Fibroblast of lung (primary cell): ENCODE measurements around the gene ADAM33. TPM values are rescaled to one million over a fixed set of nuclear protein-coding genes. Genes with fewer than 3 reads are reported as not detected.

Source experiments
- DNase-seq, 2 donors: peaks; one replicate each; pipeline versions ENCODE4 v3.0.0 to v3.0.0-alpha.2; 2010; ENCODE audit warnings: low read depth in 2 of 2
- H2AFZ ChIP-seq: 2 replicates; pipeline ENCODE4 v1.5.1; 2012; ENCODE audit warnings: low read length, control low read depth, inconsistent platforms
- H3K27ac ChIP-seq: 2 replicates; pipeline ENCODE4 v1.5.1; 2011; ENCODE audit warnings: low read length, control low read depth; ENCODE audit not compliant: insufficient read depth
- H3K27me3 ChIP-seq: 2 replicates; pipeline ENCODE4 v1.5.1; 2011; ENCODE audit warnings: mild to moderate bottlenecking, low read length; ENCODE audit not compliant: control insufficient read depth, insufficient read depth
- H3K36me3 ChIP-seq: 2 replicates; pipeline ENCODE4 v1.5.1; 2011; ENCODE audit warnings: low read length; ENCODE audit not compliant: control insufficient read depth, insufficient read depth
- H3K4me1 ChIP-seq: 2 replicates; pipeline ENCODE4 v1.5.1; 2011; ENCODE audit warnings: low read length; ENCODE audit not compliant: control insufficient read depth, insufficient read depth; ENCODE audit errors: extremely low read depth
- H3K4me2 ChIP-seq: 2 replicates; pipeline ENCODE4 v1.5.1; 2011; ENCODE audit warnings: low read length, control low read depth; ENCODE audit not compliant: insufficient read depth; ENCODE audit errors: extremely low read depth
- H3K4me3 ChIP-seq, 4 experiments: fragments of 200-600 bp in 1 of 4; sonication (generic) in 1 of 4; replicated peaks in 1 of 4; 2 replicates each; pipeline ENCODE4 v1.5.1; 2011 to 2016; ENCODE audit warnings: low read length in 4 of 4, low read depth in 3 of 4, mild to moderate bottlenecking in 3 of 4, control low read depth in 2 of 4, inconsistent platforms in 1 of 4, mixed read lengths in 1 of 4; ENCODE audit not compliant: insufficient read depth in 1 of 4; ENCODE audit errors: control extremely low read depth in 1 of 4
- H3K79me2 ChIP-seq: 2 replicates; pipeline ENCODE4 v1.5.1; 2012; ENCODE audit warnings: mild to moderate bottlenecking, low read length, inconsistent platforms; ENCODE audit not compliant: control insufficient read depth, insufficient read depth
- H3K9ac ChIP-seq: 2 replicates; pipeline ENCODE4 v1.5.1; 2011; ENCODE audit warnings: mild to moderate bottlenecking, low read length, control low read depth; ENCODE audit not compliant: insufficient read depth
- H3K9me3 ChIP-seq: 2 replicates; pipeline ENCODE4 v1.5.1; 2012; ENCODE audit warnings: low read depth, low read length; ENCODE audit not compliant: control insufficient read depth, insufficient read depth
- H4K20me1 ChIP-seq: 2 replicates; pipeline ENCODE4 v1.5.1; 2011; ENCODE audit warnings: low read length; ENCODE audit not compliant: control insufficient read depth, insufficient read depth; ENCODE audit errors: extremely low read depth
- EZH2 ChIP-seq: IDR thresholded peaks from 2 replicates; pipeline ENCODE4 v1.5.1; 2012; ENCODE audit warnings: low read length, control low read depth, mild to moderate bottlenecking; ENCODE audit errors: missing control alignments
- polyA plus RNA-seq, 2 donors: library from polyadenylated mRNA; depleted of rRNA in 1 of 2; stranded (reverse) in 1 of 2; unstranded in 1 of 2; fragments of >200 nt; gene quantifications; 2 replicates each; pipeline ENCODE4 v1.2.1, GENCODE V29; 2011 to 2012; ENCODE audit warnings: missing spikeins in 1 of 2
- total RNA-seq: library from RNA; depleted of rRNA; stranded (reverse); fragments of >200 nt; gene quantifications from 2 replicates; pipeline ENCODE4 v1.2.1, GENCODE V29; 2014
- TF ChIP-seq, protein P1 (sequence below), 2 donors: IDR thresholded peaks in 1 of 2; conservative IDR thresholded peaks in 1 of 2; 1 replicate in 1 of 2; 2 replicates in 1 of 2; pipeline ENCODE4 v1.5.1; 2011 to 2012; ENCODE audit warnings: low read length in 2 of 2, control low read depth in 1 of 2, inconsistent platforms in 1 of 2, low read depth in 1 of 2, mild to moderate bottlenecking in 1 of 2

Gene ADAM33
- total and polyA plus RNA-seq, 2 donors (not counting 1 experiment from before 2014, with no cell fraction given): 29.4 to 67.9 TPM

GRCh38 chr20:3660262-3661059 lies 21.3 kb downstream of the ADAM33 start:
- H3K79me2 ChIP-seq: no peaks in the 10 kb centered on the region
- no peak for DNase-seq
- no peak overlapping the region for H3K4me3 ChIP-seq
- H3K27ac ChIP-seq: no peak overlapping the region
- TF ChIP-seq, protein P1, sequence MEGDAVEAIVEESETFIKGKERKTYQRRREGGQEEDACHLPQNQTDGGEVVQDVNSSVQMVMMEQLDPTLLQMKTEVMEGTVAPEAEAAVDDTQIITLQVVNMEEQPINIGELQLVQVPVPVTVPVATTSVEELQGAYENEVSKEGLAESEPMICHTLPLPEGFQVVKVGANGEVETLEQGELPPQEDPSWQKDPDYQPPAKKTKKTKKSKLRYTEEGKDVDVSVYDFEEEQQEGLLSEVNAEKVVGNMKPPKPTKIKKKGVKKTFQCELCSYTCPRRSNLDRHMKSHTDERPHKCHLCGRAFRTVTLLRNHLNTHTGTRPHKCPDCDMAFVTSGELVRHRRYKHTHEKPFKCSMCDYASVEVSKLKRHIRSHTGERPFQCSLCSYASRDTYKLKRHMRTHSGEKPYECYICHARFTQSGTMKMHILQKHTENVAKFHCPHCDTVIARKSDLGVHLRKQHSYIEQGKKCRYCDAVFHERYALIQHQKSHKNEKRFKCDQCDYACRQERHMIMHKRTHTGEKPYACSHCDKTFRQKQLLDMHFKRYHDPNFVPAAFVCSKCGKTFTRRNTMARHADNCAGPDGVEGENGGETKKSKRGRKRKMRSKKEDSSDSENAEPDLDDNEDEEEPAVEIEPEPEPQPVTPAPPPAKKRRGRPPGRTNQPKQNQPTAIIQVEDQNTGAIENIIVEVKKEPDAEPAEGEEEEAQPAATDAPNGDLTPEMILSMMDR (conservative IDR thresholded peaks at IDR 0.05 in 1 of 2, IDR thresholded peaks at IDR 0.05 in 1 of 2; ENCODE audit: low read depth in 1 of 2, low read length in 2 of 2): no peak
- TF ChIP-seq EZH2: no peak
- no peak overlapping the region for H3K9ac ChIP-seq
- H3K9me3 ChIP-seq: no peaks in the 10 kb centered on the region
- H3K27me3 ChIP-seq: peaks cover 33% of the 10 kb centered on the region
- no peaks in the 10 kb centered on the region for H3K4me1 ChIP-seq
- H3K36me3 ChIP-seq: no peaks in the 10 kb centered on the region
- no peak overlapping the region for H3K4me2 ChIP-seq
- no peak overlapping the region for H2AFZ ChIP-seq
- no peaks in the 10 kb centered on the region for H4K20me1 ChIP-seq

- Histone ChIP-seq H2AFZ (no peak overlapping the region), H3K36me3 (no peaks in the 10 kb centered on the region), H3K4me2 (no peak overlapping the region), H3K4me1 (no peaks in the 10 kb centered on the region), H3K27ac (no peak overlapping the region), H4K20me1 (no peaks in the 10 kb centered on the region), H3K79me2 (no peaks in the 10 kb centered on the region), H3K4me3 (no peak overlapping the region), H3K9ac (no peak overlapping the region), H3K27me3 (peaks cover 33% of the 10 kb centered on the region), H3K9me3 (no peaks in the 10 kb centered on the region)
- TF ChIP-seq, protein P1 (conservative IDR thresholded peaks at IDR 0.05 in 1 of 2, IDR thresholded peaks at IDR 0.05 in 1 of 2; ENCODE audit: low read depth in 1 of 2, low read length in 2 of 2): no peak
- TF ChIP-seq EZH2: no peak
- DNase-seq: no peak
Observed at GRCh38 chr20:3659492-3660261, 22.1 kb downstream of the ADAM33 start.

GRCh38 chr20:3658716-3659491 lies 22.9 kb downstream of the ADAM33 start:
- TF ChIP-seq, protein P1 (conservative IDR thresholded peaks at IDR 0.05 in 1 of 2, IDR thresholded peaks at IDR 0.05 in 1 of 2; ENCODE audit: low read depth in 1 of 2, low read length in 2 of 2): no peak
- no peak for TF ChIP-seq EZH2
- Histone ChIP-seq H3K9ac (no peak overlapping the region), H3K4me2 (no peak overlapping the region), H2AFZ (no peak overlapping the region), H3K4me1 (no peaks in the 10 kb centered on the region), H3K27me3 (peaks cover 33% of the 10 kb centered on the region), H3K4me3 (no peak overlapping the region), H3K36me3 (no peaks in the 10 kb centered on the region), H3K9me3 (no peaks in the 10 kb centered on the region), H4K20me1 (no peaks in the 10 kb centered on the region), H3K27ac (no peak overlapping the region), H3K79me2 (no peaks in the 10 kb centered on the region)
- DNase-seq: no peak
